Measurements from ENCODE around the gene CD3E.

CD3E gene

DNA sequence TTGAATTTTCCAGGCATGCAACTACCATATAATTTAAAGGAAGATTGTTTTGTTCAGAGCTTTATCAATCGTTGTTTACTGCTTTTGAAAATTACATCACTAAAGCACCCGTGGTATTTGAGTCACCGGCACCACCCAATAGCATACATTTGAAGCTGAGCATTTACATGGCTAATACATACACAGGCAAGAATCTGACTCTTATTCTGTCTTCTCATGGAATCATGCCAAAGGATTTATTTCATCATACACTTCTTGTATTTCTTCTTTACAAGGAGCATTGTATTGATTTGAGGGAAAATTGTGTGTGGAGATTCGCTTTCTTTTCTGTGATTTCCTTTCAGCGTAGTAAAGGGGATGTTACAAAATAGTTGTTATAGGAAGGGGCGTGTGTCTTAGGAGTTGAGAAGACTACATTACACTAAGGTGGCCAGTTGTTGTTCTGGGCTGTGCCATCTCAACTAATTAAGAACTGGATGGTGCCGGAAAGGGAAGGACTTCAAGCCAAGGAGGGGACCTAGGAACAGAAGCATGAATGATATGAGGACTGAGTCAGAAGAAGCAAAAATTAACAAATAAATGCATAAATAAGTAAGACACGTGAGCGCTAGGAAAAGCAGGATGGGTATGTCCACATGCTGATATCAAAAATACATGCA lies 12.9 kb upstream of the CD3E start:
- no peak for DNase-seq

DNA sequence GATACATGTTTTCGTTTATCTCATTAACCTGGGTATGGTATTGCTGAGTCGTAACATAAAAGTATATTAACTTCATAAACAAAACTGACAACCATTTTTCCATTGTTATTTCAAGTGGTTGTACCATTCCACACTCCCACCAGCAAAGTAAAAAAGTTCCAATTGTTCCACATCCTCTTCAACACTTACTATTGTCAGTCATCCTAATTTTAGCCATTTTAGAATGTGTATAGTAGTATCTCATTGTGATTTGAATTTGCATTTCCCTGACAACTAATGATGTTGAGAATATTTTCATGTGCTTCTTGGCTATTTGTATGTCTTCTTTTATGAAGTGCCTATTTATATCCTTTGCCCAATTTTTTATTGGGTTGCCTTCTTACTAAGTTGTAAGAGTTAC lies 10.5 kb upstream of the CD3E start:
- DNase-seq = no peak

DNA sequence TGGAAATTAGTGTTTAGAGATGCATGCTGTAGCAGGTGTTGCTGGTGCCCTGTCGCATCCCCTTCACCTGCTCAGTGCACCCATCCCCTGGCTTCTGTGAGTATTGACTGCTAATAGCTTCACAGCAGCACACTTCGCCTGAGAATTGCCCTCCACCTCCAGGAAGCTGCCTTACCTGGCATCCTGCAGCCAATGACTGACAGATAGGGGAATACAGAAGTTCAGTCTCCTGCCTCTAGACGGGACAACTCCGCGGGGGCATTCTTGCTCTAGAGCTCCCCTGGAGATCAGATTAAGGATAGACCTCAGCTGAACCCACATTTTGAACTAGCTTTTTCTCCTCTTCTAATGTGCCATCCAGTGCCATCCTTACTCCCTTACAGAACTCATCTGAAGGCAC lies 9.3 kb upstream of the CD3E start:
- DNase-seq = no peak

GRCh38 chr11:118295815-118296454 lies 8.6 kb upstream of the CD3E start:
- peak in 1 of 2 experiments; percentile 55 for DNase-seq

DNA sequence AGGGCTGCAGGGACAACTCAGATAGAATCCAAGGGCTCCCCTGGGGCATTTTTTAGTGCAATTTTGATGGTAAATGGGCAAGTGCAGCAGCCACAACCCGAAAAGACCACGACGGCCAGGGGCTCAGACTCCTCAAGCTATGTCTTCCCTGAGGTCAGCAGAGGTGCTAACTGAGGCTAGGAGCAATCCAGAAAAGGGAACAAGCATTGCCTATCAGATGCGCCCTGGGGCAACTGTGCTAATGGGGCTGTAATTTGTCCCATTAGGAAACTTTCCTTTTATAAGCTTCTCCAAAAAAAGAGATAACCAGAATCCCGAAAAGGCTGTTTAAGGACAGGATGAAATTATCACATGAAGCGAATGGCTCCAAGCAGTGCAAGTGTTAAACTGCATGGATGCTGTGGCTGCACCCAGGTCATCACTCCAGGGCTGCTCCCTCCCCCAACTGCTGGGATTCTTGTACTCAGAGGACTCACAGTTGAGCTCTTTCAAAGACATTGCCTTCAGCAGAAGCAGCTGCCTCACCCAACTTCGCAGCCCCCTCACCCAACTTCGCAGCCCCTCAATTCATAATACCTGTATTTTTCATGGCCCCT lies 2.8 kb upstream of the CD3E start:
- no peak for DNase-seq

DNA sequence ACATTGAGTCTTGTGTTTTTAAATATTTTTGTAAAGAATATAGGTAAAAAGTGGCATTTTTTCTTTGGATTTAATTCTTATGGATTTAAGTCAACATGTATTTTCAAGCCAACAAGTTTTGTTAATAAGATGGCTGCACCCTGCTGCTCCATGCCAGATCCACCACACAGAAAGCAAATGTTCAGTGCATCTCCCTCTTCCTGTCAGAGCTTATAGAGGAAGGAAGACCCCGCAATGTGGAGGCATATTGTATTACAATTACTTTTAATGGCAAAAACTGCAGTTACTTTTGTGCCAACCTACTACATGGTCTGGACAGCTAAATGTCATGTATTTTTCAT lies 333 bp upstream of the CD3E start:
- DNase-seq = no peak

- peak in 1 of 2 experiments; percentile 43 for DNase-seq
These were observed 1.2 kb downstream of the CD3E start for GRCh38 chr11:118305726-118306125.

- peak in 1 of 2 experiments; percentile 67 for DNase-seq
These were observed 2.0 kb downstream of the CD3E start for GRCh38 chr11:118306556-118306955.

GRCh38 chr11:118308995-118309528 lies 4.5 kb downstream of the CD3E start:
- peak in 1 of 2 experiments; percentile 41 for DNase-seq

- no peak for DNase-seq
These were observed 5.7 kb downstream of the CD3E start for GRCh38 chr11:118310271-118310670.

GRCh38 chr11:118310781-118311485 lies 6.4 kb downstream of the CD3E start:
- DNase-seq = no peak

DNA sequence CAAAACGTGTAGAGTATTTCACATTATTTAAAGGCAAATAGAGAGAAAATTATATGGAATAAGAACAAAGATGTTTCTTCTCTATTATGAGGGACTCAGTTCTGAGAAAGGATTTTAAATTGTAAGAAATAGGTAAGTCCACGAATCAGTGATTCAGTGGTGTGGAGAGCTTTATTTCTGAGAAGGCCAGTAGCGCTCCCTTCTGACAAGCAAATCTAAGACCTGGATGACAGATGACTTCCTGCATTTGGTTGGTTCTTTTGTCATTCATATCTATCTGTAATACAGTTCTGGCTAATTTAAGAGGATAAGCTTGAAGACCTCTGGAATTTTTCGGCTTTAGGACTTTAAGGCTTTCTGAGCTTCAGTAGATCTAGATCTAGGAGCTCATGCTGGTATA lies 7.0 kb downstream of the CD3E start:
- no peak for DNase-seq

DNA sequence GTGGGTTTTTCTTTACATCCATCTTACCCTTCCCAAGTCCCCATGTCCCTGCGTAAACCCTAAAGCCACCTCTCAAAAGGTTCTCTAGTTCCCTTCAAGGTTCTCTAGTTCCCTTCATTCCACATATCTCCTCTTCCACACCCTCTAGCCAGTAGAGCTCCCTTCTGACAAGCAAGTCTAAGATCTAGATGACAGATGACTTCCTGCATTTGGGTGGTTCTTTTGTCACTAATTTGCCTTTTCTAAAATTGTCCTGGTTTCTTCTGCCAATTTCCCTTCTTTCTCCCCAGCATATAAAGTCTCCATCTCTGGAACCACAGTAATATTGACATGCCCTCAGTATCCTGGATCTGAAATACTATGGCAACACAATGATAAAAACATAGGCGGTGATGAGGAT lies 7.8 kb downstream of the CD3E start:
- DNase-seq = no peak

DNA sequence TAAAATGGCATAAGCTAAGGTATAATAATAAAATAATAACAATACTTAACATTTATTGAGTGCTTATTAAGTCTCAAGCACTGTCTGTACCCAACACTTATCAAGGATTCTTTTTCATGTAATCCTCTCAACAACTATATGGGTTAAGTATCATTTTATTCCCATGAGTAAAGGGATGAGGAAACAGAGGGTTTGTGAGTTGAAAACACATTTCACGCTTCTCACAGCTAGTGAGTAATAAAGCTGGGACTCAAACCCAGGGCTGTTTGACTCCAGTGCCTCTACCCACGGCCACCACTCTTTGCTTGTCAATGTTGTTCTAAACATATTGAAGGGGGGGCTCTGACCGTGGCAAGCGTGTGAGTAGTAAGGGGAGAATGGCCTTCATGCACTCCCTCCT lies 8.7 kb downstream of the CD3E start:
- DNase-seq = no peak

- no peak for DNase-seq
These were observed 10.5 kb downstream of the CD3E start for GRCh38 chr11:118314988-118315411.

- no peak for DNase-seq
These were observed 13.6 kb downstream of the CD3E start for GRCh38 chr11:118318124-118318523.

GRCh38 chr11:118318581-118319336 lies 14.2 kb downstream of the CD3E start:
- no peak for DNase-seq

DNA sequence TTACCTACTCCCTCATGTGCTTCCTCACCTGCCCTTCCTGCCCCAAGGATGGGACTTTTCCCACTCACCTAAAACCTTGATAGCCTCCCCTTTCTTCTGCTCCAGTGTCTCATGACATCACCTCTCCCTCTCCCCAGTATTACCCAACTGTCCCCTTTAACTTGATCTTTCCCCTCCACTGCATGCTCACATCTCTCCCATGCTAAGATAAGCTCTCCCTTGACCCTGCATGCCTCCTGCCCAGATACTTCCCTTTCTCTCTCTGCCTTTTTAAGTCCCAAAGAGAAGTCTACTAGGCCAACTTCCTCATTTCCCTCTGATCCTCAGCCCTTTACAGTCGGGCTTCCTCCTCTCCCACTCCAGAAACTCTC lies 14.8 kb downstream of the CD3E start:
- no peak for DNase-seq

- no peak for DNase-seq
These were observed 16.0 kb downstream of the CD3E start for GRCh38 chr11:118320515-118320914.

GRCh38 chr11:118321386-118322082 lies 17.0 kb downstream of the CD3E start:
- no peak for DNase-seq

DNA sequence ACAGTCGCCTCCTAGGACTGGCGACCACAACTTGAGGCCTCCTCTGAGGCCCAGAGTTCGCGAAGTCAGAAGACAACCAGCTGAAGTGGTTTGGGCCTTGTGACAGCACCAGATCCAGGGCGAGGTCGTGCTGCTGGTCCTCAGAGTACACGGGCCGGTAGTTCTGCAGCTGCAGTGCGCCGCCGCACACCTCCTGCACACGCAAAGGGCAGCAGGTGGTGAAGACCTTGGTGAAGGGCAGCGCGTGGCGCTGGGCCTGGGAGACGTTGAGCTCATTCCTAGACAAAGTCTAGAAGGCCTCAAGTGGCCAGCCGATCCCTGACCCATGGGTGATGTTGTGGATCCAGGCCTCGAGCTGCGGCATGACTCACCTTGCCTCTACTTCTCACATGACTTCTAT lies 18.2 kb downstream of the CD3E start:
- no peak for DNase-seq

DNA sequence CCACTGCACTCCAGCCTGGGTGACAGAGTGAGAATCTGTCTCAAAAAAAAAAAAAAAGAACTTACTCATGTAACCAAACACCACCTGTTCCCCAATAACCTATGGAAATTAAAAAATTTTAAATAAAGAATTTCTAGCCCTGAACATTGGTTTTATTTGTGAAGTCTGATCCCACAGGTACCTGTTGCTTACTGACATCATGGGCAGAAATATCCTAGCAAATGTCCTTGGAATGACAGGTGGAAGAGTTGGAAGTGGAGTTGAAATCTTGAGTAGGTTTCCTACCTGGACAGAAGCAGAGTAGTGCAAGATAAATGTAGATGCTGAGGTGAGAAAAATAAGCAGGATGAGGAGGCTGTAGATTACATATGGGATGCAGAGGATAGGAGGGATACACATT lies 20.8 kb downstream of the CD3E start:
- DNase-seq = no peak
